NAMALWA (cell line): Measurements from ENCODE around the gene CIRBP.

Source experiments
- DNase-seq: peaks from one replicate; pipeline ENCODE4 v3.0.0-alpha.2; 2015; ENCODE audit warnings: low spot score

Gene CIRBP

GRCh38 chr19:1230783-1231489 is 38.2 kb upstream of the CIRBP start:
- DNase-seq = no peak

DNA sequence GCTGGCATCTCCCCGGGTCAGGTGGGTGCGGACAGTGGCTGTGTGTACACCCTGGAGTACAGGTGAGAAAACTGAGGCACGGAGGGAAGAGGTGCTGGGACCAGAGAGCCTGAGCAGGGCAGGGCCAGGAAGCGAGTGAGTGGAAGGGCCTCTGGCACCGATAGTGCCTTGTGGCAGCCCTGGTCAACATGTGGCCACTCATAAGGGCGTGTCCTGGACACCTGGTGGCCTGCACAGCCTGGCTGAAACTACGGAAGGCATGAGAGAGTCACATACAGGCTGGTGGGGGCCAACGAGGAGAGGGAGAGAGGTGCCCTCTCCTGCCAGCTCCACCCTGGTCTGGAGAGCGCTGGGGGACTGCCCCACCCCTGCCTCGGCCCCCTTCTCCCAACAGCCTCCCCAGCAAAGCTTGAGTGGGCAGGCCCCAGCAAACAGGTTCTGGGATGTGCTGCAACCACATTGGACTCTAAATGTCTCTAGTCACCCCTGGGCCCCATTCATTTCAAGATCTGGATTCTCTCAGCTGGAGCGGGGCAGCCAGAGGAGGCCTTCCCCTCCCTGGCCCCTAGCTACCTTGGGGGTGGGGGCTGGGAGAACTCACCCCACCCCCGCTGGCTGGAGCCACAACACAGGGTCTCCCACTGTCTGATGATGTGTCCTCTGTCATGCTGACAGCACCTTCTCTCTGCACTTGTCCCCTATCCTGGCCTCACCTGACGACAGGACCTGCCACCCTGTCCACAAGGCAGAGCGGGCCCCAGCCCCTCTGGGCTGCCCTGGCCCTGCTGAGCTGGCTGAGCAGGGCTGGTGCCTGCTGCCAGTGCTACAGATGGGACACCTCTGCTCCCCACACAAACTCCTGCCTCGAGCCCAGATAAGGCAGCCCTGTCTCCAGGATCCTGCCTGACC is 37.1 kb upstream of the CIRBP start:
- peak; percentile 33 for DNase-seq

- DNase-seq = peak; percentile 45
Observed at GRCh38 chr19:1232652-1233072, 36.5 kb upstream of the CIRBP start.

DNA sequence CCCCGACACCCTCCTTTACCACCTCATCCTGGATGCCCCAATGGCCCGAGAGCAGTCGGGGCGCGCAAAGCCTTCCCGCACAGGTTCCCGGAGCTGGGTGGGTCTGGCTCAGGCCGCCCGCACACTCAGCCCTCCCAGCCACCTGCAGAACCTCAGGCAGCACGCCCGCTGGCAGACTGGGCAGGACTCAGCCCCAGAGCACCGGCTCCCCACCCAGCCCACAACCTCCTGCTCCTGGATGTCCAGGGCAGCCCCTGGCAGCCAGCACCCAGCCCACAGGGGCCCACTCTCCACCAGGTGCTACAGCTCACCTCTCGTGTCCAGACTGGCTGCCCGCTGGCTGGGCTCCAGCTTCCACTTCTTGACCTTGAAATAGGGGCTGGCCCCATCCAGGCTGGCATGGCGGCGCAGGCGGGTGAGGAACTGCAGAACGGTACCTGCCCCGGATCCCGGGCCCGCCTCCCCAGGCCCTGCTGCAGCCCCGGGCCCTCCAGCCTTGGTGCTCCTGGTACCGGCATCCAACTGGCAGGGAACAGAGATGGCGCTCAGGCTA is 35.9 kb upstream of the CIRBP start:
- DNase-seq = no peak

- DNase-seq = no peak
Observed at GRCh38 chr19:1234051-1234954, 34.8 kb upstream of the CIRBP start.

- DNase-seq = no peak
Observed at GRCh38 chr19:1234955-1235380, 34.2 kb upstream of the CIRBP start.

DNA sequence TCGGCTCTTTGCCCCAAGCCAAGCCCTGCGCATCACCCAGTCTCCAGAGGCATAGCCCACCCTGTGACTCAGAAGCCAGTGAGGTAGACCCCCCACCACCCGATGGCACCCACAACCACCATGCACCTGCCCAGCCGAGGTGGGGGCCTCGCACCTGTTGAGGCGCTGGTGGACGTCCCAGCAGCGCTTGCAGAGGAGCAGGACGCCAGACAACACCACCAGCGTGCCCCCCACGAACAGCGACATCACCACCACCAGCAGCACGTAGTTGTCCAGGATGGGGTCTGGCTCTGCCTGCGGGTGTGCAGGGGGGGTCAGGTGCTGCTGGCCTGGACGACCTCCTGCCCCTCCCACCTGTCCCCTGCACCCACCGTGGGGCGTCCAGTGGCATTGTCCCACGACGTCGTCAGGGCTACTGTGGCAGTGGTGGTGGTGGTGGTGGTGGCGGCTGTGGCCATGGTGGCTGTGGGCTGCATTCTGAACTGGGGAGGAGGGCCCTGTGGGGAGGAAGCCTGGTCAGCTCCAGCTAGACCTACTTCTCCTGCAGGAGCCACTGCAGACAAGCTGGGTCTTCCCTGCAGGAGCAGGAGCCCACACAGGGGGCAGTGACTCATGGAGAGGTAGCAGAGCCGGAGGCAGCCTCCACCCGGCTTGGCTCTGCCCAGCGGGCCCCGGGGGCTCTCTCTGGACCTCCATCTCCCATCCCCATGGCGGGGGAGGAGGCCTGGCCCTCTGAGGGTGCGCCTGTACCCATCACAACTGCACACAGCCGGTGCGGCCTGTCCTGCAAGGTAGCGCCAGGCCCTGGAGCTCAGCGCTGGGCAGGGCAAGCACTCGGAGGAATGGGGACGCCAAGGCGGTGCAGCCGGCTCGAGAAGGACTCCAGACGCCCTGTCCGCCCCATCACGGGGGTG is 33.2 kb upstream of the CIRBP start:
- no peak for DNase-seq

DNA sequence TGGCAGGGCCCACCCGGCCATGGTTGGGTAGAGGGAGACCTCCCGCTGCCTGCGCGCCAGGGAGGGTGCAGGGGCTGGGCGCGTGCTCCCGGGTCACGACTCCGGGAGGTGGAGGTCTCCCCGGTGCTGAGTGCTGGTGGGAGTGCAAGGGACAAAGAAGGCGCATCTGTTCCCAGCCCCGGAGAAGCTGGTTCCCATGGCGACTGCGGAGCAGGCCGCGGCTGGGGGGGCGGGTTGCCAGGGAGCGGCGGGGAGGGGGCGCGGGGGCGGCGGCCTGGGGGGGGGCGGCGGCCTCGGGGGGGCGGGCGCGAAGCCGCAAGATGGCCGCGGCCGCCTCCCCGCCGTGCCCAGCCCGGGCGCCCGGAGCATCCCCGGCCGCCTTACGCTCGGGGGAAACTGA is 32.6 kb upstream of the CIRBP start:
- no peak for DNase-seq

DNA sequence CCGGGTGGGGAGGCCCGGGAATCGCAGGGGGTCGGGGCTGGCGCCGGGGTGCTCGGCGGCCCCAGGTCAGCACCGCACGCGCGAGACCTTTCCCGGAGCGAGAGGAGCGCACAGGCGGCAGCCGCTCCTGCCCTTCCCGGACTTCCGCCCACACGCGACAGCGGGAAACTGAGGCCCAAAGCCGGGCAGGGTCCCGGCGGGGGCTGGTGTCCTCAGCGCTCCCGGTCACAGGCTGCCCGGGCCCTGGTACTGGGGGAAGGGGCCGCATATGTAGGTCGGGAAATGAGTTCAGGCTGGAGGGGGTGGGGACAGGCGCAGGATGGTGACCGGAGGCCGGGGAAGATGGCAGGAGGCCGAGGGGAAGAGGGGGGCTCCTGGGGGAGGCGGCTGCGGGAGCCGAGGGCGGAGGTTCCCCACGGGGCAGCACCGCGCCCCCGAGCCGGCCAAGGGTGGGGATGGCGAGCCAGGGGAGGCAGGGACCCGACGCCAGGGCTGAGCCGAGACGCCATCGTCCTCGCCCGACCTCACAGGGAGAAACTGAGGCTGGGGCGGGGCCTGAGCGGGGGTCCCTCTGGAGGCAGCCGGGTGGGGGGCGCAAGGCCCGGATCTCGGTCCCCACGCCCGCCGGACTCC is 32.0 kb upstream of the CIRBP start:
- no peak for DNase-seq

- no peak for DNase-seq
Observed at GRCh38 chr19:1237754-1238368, 31.3 kb upstream of the CIRBP start, which contains the start of gene CBARP. TSS of gene CBARP (minus strand) at chr19:1238005. CDS start at chr19:1236100, 1,905 bp downstream.

- no peak for DNase-seq
Observed at GRCh38 chr19:1238369-1239303, 30.5 kb upstream of the CIRBP start.

- DNase-seq = no peak
Observed at GRCh38 chr19:1239420-1239795, 29.7 kb upstream of the CIRBP start.

DNA sequence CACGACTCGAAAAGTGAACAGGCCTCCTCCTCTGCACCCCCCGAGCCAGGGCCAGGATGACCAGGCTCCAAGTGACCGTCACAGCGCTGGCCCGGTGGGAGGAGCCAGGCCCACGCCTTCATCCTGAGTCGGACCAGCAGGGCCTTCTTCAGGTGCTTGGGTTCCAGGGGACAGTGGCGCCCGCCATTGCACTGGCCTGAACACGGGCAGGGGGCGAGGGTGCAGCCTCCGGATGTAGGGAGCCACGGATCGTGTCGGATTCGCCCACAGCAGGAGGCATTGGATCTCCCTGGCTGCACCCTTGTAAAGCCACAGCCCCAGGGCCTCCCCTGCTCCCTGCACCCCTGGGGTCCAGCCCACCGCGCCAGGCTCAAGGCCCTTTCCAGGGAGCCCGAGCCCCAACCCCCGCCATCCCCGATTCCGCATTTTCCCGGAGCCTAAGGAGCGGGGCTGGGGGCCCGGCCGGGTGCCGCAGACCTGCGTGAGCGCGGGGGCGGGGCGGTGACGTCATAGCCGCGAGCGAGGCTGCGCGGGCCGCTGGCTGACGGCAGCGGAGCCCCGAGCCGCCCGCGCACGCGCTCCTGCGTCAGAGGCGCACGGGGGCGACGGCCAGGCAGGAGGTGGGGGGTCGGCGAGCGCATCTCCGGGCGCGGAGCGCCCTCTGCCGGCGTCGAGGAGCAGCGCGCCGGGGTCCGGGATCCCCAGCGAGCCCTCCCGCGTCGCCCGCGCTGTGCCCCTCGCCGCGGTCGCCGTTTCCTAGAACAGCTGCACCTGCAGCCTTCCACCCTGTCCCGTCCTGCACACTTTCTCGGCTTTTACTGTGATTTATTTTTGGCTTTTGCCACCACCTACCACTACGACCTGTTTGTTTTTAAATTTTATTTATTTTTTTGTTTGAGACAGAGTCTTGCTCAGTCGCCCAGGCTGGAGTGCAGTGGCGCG is 29.1 kb upstream of the CIRBP start:
- DNase-seq = peak; percentile 94

DNA sequence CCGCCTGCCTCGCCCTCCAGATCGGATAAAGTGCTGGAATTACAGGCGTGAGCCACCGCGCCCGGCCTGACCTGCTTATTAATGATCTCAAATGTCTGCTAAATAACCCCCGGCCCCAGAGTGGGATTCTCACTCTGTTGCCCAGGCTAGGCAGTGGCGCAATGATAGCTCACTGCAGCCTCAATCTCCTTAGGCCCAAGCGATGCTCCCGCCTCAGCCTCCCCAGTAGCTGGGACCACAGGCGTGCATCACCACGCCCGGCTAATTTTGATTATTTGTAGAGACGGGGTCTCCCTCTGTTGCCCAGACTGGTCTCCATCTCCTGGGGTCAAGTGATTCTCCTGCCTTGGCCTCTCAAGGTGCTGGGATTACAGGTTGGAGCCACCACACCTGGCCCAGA is 28.2 kb upstream of the CIRBP start:
- DNase-seq = no peak

DNA sequence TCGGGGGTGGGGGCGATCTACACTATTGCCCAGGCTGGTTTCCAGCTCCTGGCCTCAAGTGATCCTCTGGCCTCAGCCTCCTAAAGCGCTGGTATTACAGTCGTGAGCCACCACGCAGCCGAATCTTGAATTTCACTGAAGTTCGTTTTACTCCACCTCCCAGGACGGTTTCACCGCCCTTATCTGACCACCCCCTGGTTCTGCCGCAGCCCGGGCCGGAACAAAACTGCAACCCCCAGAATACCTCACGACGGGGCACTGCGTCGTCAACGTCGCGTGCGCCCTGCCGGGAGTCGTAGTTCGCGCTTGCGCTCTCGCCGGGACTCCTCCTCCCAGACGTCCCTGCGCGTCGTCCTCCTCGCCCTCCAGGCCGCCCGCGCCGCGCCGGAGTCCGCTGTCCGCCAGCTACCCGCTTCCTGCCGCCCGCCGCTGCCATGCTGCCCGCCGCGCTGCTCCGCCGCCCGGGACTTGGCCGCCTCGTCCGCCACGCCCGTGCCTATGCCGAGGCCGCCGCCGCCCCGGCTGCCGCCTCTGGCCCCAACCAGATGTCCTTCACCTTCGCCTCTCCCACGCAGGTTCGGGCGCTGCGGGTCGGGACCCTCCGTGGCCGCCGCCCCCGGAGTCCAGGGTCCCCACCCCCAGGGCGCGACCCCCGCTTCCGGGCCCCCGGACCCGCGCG is 27.6 kb upstream of the CIRBP start, which contains the start of gene ATP5F1D:
TSS of gene ATP5F1D (plus strand) at position 335 of the 679 bp plus-strand sequence. CDS start at position 435, 100 bp downstream.
- DNase-seq = peak; percentile 95

- peak; percentile 92 for DNase-seq
Observed at GRCh38 chr19:1243768-1244692, 25.1 kb upstream of the CIRBP start.
